Measurements from ENCODE around the gene KAT8.

The KAT8 gene

GRCh38 chr16:31080035-31080629, 37.3 kb upstream of the KAT8 start:
- no peaks in the 10 kb centered on the region for H3K9me3 ChIP-seq
- H3K36me3 ChIP-seq (replicated peaks) = peaks cover 54% of the 10 kb centered on the region
- no peak for DNase-seq (ENCODE audit: low spot score in 2 of 2)

DNA sequence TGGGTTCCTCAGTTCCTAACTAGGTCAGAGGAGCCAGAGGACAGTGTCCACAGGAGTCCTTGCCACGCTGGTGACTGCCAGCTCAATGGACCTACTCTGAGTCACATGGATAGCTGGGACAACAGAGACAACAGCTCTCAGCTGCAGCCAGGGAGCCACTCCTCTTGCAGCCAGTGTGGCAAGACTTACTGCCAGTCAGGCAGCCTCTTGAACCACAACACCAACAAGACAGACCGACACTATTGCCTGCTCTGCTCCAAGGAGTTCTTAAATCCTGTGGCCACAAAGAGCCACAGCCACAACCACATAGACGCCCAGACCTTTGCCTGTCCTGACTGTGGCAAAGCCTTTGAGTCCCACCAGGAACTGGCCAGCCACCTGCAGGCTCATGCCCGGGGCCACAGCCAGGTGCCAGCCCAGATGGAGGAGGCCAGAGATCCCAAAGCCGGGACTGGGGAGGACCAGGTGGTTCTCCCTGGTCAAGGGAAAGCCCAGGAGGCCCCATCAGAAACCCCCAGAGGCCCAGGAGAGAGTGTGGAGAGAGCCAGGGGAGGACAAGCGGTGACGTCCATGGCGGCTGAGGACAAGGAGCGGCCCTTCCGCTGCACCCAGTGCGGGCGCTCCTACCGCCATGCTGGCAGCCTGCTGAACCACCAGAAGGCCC, 36.6 kb upstream of the KAT8 start:
- Histone ChIP-seq H3K36me3 (replicated peaks) (peaks cover 54% of the 10 kb centered on the region), H3K4me3 (no peak overlapping the region), H3K4me1 (no peaks in the 10 kb centered on the region), H3K9me3 (no peaks in the 10 kb centered on the region), H3K27me3 (ENCODE audit: low read depth) (no peaks in the 10 kb centered on the region)
- in situ Hi-C loops (cut with MboI; ENCODE audit: low sequenced_read_pairs) = no loop called here
- no peak for DNase-seq (ENCODE audit: low spot score in 2 of 2)

More at GRCh38 chr16:31080035-31080629, 37.3 kb upstream of the KAT8 start:
- 0 out of 2 replicates have a peak, but pooled peaks cover under 1% of the 10 kb centered on the region for H3K4me1 ChIP-seq
- H3K27me3 ChIP-seq (ENCODE audit: low read depth) = no peaks in the 10 kb centered on the region
- in situ Hi-C loops (cut with MboI; ENCODE audit: low sequenced_read_pairs) = no loop called here
- no peak overlapping the region for H3K4me3 ChIP-seq

- H3K36me3 ChIP-seq (replicated peaks) = peaks cover 50% of the 10 kb centered on the region
- DNase-seq (ENCODE audit: low spot score in 2 of 2) = no peak
- H3K27me3 ChIP-seq (ENCODE audit: low read depth) = no peaks in the 10 kb centered on the region
- no peak overlapping the region for H3K4me3 ChIP-seq
- in situ Hi-C loops (cut with MboI; ENCODE audit: low sequenced_read_pairs) = no loop called here
- H3K9me3 ChIP-seq = no peaks in the 10 kb centered on the region
- no peaks in the 10 kb centered on the region for H3K4me1 ChIP-seq
Measured at GRCh38 chr16:31081428-31082351, 35.8 kb upstream of the KAT8 start.

- Histone ChIP-seq H3K4me1 (no peaks in the 10 kb centered on the region), H3K27me3 (ENCODE audit: low read depth) (no peaks in the 10 kb centered on the region), H3K4me3 (no peak overlapping the region), H3K9me3 (no peaks in the 10 kb centered on the region), H3K36me3 (replicated peaks) (peaks cover 42% of the 10 kb centered on the region)
- in situ Hi-C loops (cut with MboI; ENCODE audit: low sequenced_read_pairs) = no loop called here
- no peak for DNase-seq (ENCODE audit: low spot score in 2 of 2)
Measured at GRCh38 chr16:31082368-31083045, 35.0 kb upstream of the KAT8 start.

GRCh38 chr16:31083081-31083480, 34.4 kb upstream of the KAT8 start:
- H3K27me3 ChIP-seq (ENCODE audit: low read depth) = no peaks in the 10 kb centered on the region
- H3K4me3 ChIP-seq = no peak overlapping the region
- in situ Hi-C loops (cut with MboI; ENCODE audit: low sequenced_read_pairs) = no loop called here
- no peaks in the 10 kb centered on the region for H3K4me1 ChIP-seq
- peaks cover 38% of the 10 kb centered on the region for H3K36me3 ChIP-seq (replicated peaks)
- no peak for DNase-seq (ENCODE audit: low spot score in 2 of 2)
- no peaks in the 10 kb centered on the region for H3K9me3 ChIP-seq

DNA sequence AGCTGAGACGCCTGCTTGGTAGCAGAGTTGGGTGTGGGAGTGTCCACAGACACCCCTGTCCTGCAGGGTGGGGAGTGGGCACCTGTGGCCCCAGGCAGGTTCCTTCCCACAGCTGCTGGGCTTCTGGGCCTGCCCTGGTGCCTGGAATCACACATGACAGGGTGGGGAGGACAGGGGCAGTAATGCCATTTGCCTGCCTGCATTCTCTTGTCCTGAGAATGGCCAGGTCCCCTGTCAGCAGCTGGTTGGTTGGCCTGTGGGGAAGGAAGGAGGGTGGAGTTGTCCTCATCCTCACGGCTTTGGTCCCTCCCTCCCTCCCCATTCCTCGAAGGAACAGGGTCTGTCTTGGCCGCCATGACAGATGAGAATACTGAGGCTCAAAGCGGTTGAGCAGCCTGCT, 33.9 kb upstream of the KAT8 start:
- H3K4me1 ChIP-seq = no peaks in the 10 kb centered on the region
- H3K36me3 ChIP-seq (replicated peaks) = peaks cover 39% of the 10 kb centered on the region
- no peak for DNase-seq (ENCODE audit: low spot score in 2 of 2)
- H3K4me3 ChIP-seq = no peak overlapping the region
- in situ Hi-C loops (cut with MboI; ENCODE audit: low sequenced_read_pairs) = no loop called here
- no peaks in the 10 kb centered on the region for H3K9me3 ChIP-seq
- H3K27me3 ChIP-seq (ENCODE audit: low read depth) = no peaks in the 10 kb centered on the region

DNA sequence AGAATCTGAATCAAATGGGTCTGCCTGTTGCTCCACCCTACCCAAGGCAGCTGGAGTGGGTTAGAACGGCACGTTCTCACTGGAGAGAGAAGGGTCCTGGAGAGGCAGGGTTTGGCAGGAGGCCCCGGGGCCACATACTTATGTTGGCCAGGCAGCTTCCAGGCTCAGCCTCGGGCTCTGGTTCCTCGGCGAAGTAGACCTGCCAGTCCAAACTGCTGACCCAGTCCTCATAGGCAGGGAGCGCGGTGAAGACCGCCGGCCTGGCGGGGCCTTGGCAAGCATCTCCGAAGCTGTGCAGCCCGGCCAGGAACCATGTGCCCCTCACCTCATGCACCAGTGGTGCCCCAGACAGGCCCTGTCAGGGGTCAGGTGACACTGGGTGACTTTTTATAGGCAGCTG, 33.5 kb upstream of the KAT8 start:
- no peaks in the 10 kb centered on the region for H3K27me3 ChIP-seq (ENCODE audit: low read depth)
- H3K9me3 ChIP-seq = no peaks in the 10 kb centered on the region
- in situ Hi-C loops (cut with MboI; ENCODE audit: low sequenced_read_pairs) = no loop called here
- no peaks in the 10 kb centered on the region for H3K4me1 ChIP-seq
- no peak for DNase-seq (ENCODE audit: low spot score in 2 of 2)
- H3K36me3 ChIP-seq (replicated peaks) = peaks cover 39% of the 10 kb centered on the region
- no peak overlapping the region for H3K4me3 ChIP-seq

- Histone ChIP-seq H3K4me3 (no peak overlapping the region), H3K36me3 (replicated peaks) (peaks cover 36% of the 10 kb centered on the region), H3K27me3 (ENCODE audit: low read depth) (no peaks in the 10 kb centered on the region), H3K9me3 (no peaks in the 10 kb centered on the region), H3K4me1 (no peaks in the 10 kb centered on the region)
- DNase-seq (ENCODE audit: low spot score in 2 of 2) = no peak
- in situ Hi-C loops (cut with MboI; ENCODE audit: low sequenced_read_pairs) = no loop called here
Measured at GRCh38 chr16:31084584-31085302, 32.7 kb upstream of the KAT8 start.

- Histone ChIP-seq H3K36me3 (replicated peaks) (peaks cover 32% of the 10 kb centered on the region), H3K4me3 (no peak overlapping the region)
- in situ Hi-C loops (cut with MboI; ENCODE audit: low sequenced_read_pairs) = no loop called here
Measured at GRCh38 chr16:31085411-31085810, 32.1 kb upstream of the KAT8 start.

GRCh38 chr16:31085873-31086628, 31.4 kb upstream of the KAT8 start:
- no peaks in the 10 kb centered on the region for H3K9me3 ChIP-seq
- in situ Hi-C loops (cut with MboI; ENCODE audit: low sequenced_read_pairs) = no loop called here

More at GRCh38 chr16:31085411-31085810, 32.1 kb upstream of the KAT8 start:
- Histone ChIP-seq H3K9me3 (no peaks in the 10 kb centered on the region), H3K27me3 (ENCODE audit: low read depth) (no peaks in the 10 kb centered on the region), H3K4me1 (no peaks in the 10 kb centered on the region)
- no peak for DNase-seq (ENCODE audit: low spot score in 2 of 2)

GRCh38 chr16:31086629-31086906, 30.9 kb upstream of the KAT8 start:
- DNase-seq (ENCODE audit: low spot score in 2 of 2) = no peak
- H3K27me3 ChIP-seq (ENCODE audit: low read depth) = no peaks in the 10 kb centered on the region
- no peak overlapping the region for H3K4me3 ChIP-seq
- no peaks in the 10 kb centered on the region for H3K9me3 ChIP-seq
- H3K4me1 ChIP-seq = no peaks in the 10 kb centered on the region
- in situ Hi-C loops (cut with MboI; ENCODE audit: low sequenced_read_pairs) = no loop called here
- peaks cover 32% of the 10 kb centered on the region for H3K36me3 ChIP-seq (replicated peaks)

More at GRCh38 chr16:31085873-31086628, 31.4 kb upstream of the KAT8 start:
- no peaks in the 10 kb centered on the region for H3K27me3 ChIP-seq (ENCODE audit: low read depth)
- H3K4me1 ChIP-seq = no peaks in the 10 kb centered on the region
- H3K36me3 ChIP-seq (replicated peaks) = peaks cover 32% of the 10 kb centered on the region
- no peak for DNase-seq (ENCODE audit: low spot score in 2 of 2)
- no peak overlapping the region for H3K4me3 ChIP-seq

- Histone ChIP-seq H3K4me1 (no peaks in the 10 kb centered on the region), H3K9me3 (no peaks in the 10 kb centered on the region), H3K4me3 (no peak overlapping the region), H3K27me3 (ENCODE audit: low read depth) (no peaks in the 10 kb centered on the region), H3K36me3 (replicated peaks) (peaks cover 30% of the 10 kb centered on the region)
- in situ Hi-C loops (cut with MboI; ENCODE audit: low sequenced_read_pairs) = no loop called here
- no peak for DNase-seq (ENCODE audit: low spot score in 2 of 2)
Measured at GRCh38 chr16:31087481-31087880, 30.0 kb upstream of the KAT8 start.

GRCh38 chr16:31087971-31088370, 29.5 kb upstream of the KAT8 start:
- in situ Hi-C loops (cut with MboI; ENCODE audit: low sequenced_read_pairs) = no loop called here
- DNase-seq (ENCODE audit: low spot score in 2 of 2) = no peak
- no peaks in the 10 kb centered on the region for H3K27me3 ChIP-seq (ENCODE audit: low read depth)
- H3K4me1 ChIP-seq = 0 out of 2 replicates have a peak, but pooled peaks cover 2% of the 10 kb centered on the region
- H3K9me3 ChIP-seq = no peaks in the 10 kb centered on the region
- H3K36me3 ChIP-seq (replicated peaks) = peaks cover 30% of the 10 kb centered on the region
- H3K4me3 ChIP-seq = no peak overlapping the region
